Calu3 (cell line): Measurements from ENCODE around the gene CGB2. TPM values are rescaled to one million over a fixed set of nuclear protein-coding genes. Genes with fewer than 3 reads are reported as not detected.

Experiments used
- BruUV-seq: library from RNA; stranded (reverse); fragments of 400-500 nt; replicated peaks from 2 replicates; lab custom pipeline; 2021; lab: Mats Ljungman, UMichigan
- CTCF ChIA-PET: fragments of 300-600 bp; sonication (Branson Sonifier 250); formaldehyde crosslinking; loops from one replicate; lab custom pipeline; 2022; ENCODE audit warnings: antibody characterized with exemption; lab: Charles Lee
- DNase-seq: peaks from one replicate; pipeline ENCODE4 v3.0.0; 2022
- H3K27ac Mint-ChIP-seq: one replicate; pipeline ENCODE4 v1.8.0; 2022; ENCODE audit warnings: mixed read lengths; ENCODE audit not compliant: unreplicated experiment
- H3K27me3 Mint-ChIP-seq: one replicate; pipeline ENCODE4 v1.8.0; 2022; ENCODE audit warnings: mixed read lengths; ENCODE audit not compliant: unreplicated experiment
- H3K36me3 Mint-ChIP-seq: one replicate; pipeline ENCODE4 v1.8.0; 2022; ENCODE audit warnings: mild to moderate bottlenecking, moderate library complexity, mixed read lengths; ENCODE audit not compliant: insufficient read depth, unreplicated experiment
- H3K4me1 Mint-ChIP-seq: one replicate; pipeline ENCODE4 v1.8.0; 2022; ENCODE audit warnings: mild to moderate bottlenecking, low read depth, mixed read lengths; ENCODE audit not compliant: unreplicated experiment
- H3K4me3 Mint-ChIP-seq: one replicate; pipeline ENCODE4 v1.8.0; 2022; ENCODE audit warnings: mild to moderate bottlenecking, low read depth, moderate library complexity, mixed read lengths; ENCODE audit not compliant: unreplicated experiment
- H3K9me3 Mint-ChIP-seq: one replicate; pipeline ENCODE4 v1.8.0; 2022; ENCODE audit warnings: low read depth, mixed read lengths; ENCODE audit not compliant: unreplicated experiment
- CTCF ChIP-seq: fragments of 200-600 bp; IDR thresholded peaks from one replicate; pipeline ENCODE4 v1.8.0; 2022; ENCODE audit warnings: antibody characterized with exemption; ENCODE audit not compliant: unreplicated experiment
- intact Hi-C: fragments of 100-400 bp; cut with micrococcal nuclease; formaldehyde crosslinking; loops from one replicate; pipeline ENCODE4 v1.10.0; 2022; ENCODE audit not compliant: unreplicated experiment
- total RNA-seq: library from RNA; stranded (reverse); gene quantifications from 2 replicates; pipeline ENCODE4 v1.2.3, GENCODE V29; 2022

Gene CGB2
- total RNA-seq, 1 experiment from 2014 or later, result 0.52 TPM

GRCh38 chr19:48987323-48987722, 44.4 kb upstream of the CGB2 start:
- no peak overlapping the region for H3K27ac Mint-ChIP-seq
- no peaks in the 10 kb centered on the region for H3K9me3 Mint-ChIP-seq
- intact Hi-C loops, result no loop called here

GRCh38 chr19:48988286-48988685, 43.4 kb upstream of the CGB2 start:
- no TSS peak for BruUV-seq
- no peak overlapping the region for H3K4me3 Mint-ChIP-seq
- H3K27ac Mint-ChIP-seq, result no peak overlapping the region
- no peaks in the 10 kb centered on the region for H3K27me3 Mint-ChIP-seq
- H3K9me3 Mint-ChIP-seq, result no peaks in the 10 kb centered on the region
- no peak for TF ChIP-seq CTCF
- peaks cover 15% of the 10 kb centered on the region for H3K4me1 Mint-ChIP-seq
- intact Hi-C loops, result no loop called here
- peaks cover 59% of the 10 kb centered on the region for H3K36me3 Mint-ChIP-seq
- CTCF ChIA-PET, result interaction anchor here (1.1 kb wide), 1 partner anchor 8 kb away, joined by 3 read pairs; no protein-coding TSS in a partner anchor
- no peak for DNase-seq

More at GRCh38 chr19:48987323-48987722, 44.4 kb upstream of the CGB2 start:
- DNase-seq, result no peak
- CTCF ChIA-PET, result no interaction called here
- Mint-ChIP-seq H3K27me3 (no peaks in the 10 kb centered on the region), H3K4me3 (no peak overlapping the region), H3K36me3 (peaks cover 56% of the 10 kb centered on the region), H3K4me1 (peaks cover 15% of the 10 kb centered on the region)
- no peak for TF ChIP-seq CTCF
- BruUV-seq, result no TSS peak

GRCh38 chr19:48988860-48989259, 42.8 kb upstream of the CGB2 start:
- intact Hi-C loops, result no loop called here
- H3K4me3 Mint-ChIP-seq, result no peak overlapping the region
- H3K27me3 Mint-ChIP-seq, result no peaks in the 10 kb centered on the region
- no peak for TF ChIP-seq CTCF
- CTCF ChIA-PET, result interaction anchor here (1.1 kb wide), 1 partner anchor 9 kb away, joined by 3 read pairs; no protein-coding TSS in a partner anchor
- DNase-seq, result no peak
- no TSS peak for BruUV-seq
- H3K4me1 Mint-ChIP-seq, result peaks cover 16% of the 10 kb centered on the region
- H3K36me3 Mint-ChIP-seq, result peaks cover 64% of the 10 kb centered on the region
- H3K9me3 Mint-ChIP-seq, result no peaks in the 10 kb centered on the region
- no peak overlapping the region for H3K27ac Mint-ChIP-seq

GRCh38 chr19:48989701-48990291, 41.9 kb upstream of the CGB2 start:
- Mint-ChIP-seq H3K27me3 (no peaks in the 10 kb centered on the region), H3K4me3 (no peak overlapping the region), H3K36me3 (peaks cover 68% of the 10 kb centered on the region), H3K27ac (no peak overlapping the region), H3K4me1 (peaks cover 25% of the 10 kb centered on the region), H3K9me3 (no peaks in the 10 kb centered on the region)
- no peak for DNase-seq
- BruUV-seq, result no TSS peak
- intact Hi-C loops, result loop anchor here (10.0 kb wide), 1 partner anchor 235 kb away; no protein-coding TSS in a partner anchor
- no peak for TF ChIP-seq CTCF
- CTCF ChIA-PET, result interaction anchor here (0.6 to 1.1 kb wide), 2 partner anchors 10 to 55 kb away, joined by 3 read pairs; no protein-coding TSS in a partner anchor
